HG03520 (cell line): ENCODE data around the gene GPC6.

ENCODE experiments used
- ATAC-seq: cut with Tn5 transposase; IDR thresholded peaks from one replicate; pipeline ENCODE4 v1.9.1; 2021; ENCODE audit warnings: mild to moderate bottlenecking, moderate library complexity; ENCODE audit not compliant: unreplicated experiment

GPC6 gene

DNA sequence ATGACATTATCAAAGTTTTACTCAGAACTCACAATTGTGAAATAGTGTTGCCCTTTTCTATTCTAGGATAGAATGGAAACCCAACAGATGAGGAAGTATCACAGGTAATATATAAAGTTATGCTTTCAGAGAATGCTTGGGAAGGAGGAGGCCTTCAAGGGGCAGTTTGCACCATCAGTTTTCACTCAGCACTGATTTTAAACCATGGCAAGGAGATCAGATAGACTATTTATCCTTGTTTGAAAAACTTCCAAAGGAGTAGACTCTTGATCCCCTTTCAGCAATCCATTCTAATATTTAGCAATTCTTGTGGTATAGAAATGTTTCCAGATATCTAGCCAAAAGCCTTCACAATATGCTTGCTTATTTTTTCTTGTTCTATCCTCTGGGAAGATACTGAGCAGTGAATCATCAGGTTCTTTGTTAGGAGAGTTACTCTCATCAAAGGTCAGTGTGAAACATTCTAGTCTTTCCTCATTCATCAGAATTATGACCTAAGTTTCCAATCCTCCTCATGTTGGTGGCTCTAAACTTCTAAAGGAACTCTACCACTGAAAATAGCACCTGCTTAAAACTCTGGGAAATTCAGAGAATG lies 3.8 kb downstream of the GPC6 start:
- no peak for ATAC-seq

- no peak for ATAC-seq
These were observed 5.3 kb downstream of the GPC6 start for GRCh38 chr13:93231867-93232266.

- no peak for ATAC-seq
These were observed 7.4 kb downstream of the GPC6 start for GRCh38 chr13:93233997-93234416.

DNA sequence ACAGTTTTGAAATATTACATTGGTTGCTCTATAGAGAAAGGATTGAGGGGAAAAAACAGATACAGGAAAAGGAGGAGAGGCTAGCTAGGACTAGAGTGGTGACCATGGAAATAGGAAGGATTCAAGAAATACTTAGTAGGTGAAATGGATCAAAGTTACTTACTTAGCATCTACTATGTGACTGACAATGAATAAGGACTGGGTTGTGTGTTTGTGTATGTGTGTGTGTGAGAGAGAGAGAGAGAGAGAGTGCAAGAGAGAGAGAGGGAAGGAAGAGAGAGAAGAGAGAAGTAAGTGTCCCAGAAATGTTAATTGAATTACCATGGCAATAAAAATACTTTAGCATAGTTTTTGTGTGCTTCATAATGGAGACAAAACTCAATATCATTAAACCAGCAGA lies 7.9 kb downstream of the GPC6 start:
- ATAC-seq, result no peak

- no peak for ATAC-seq
These were observed 8.8 kb downstream of the GPC6 start for GRCh38 chr13:93235258-93236015.

GRCh38 chr13:93238711-93239110 lies 12.1 kb downstream of the GPC6 start:
- ATAC-seq, result no peak

GRCh38 chr13:93243375-93244063 lies 16.9 kb downstream of the GPC6 start:
- no peak for ATAC-seq

DNA sequence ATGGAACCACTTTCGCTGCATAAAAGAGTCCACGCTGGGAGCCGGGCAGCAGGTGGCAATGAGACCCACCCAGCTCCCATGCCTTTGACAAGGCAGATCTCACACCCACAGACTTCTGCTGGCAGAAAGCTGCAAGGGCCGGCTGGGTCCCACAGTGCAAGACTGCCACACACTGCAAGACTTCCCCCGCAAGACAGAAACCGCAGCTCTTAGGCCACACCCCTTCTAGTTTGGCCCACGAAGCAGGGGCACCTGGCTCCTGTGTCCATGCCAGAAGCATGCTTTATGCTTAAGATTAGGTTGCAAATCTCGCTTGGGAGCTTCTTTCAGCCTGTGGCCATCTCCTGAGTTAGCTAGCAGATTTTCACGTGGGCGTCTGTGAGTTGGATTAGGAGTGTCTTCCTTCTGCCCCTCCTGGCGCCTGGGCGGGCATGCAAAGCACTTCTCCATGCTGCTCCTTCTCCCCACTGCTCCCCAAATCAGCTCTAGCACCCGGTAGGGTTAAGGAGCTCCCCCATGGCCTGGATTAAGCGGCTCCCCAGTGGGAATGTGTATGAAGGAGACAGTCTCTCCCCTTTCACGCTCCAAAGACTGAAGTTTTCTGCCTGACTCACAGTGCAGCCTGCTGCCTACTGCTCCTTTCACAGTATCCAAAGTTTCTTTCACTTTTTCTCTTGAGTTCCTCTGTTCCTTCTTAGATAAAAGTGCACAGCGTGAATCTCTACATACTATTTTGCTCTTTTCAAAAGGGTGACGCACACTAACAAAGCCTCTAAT lies 17.7 kb downstream of the GPC6 start:
- no peak for ATAC-seq

- no peak for ATAC-seq
These were observed 18.3 kb downstream of the GPC6 start for GRCh38 chr13:93244918-93245280.

GRCh38 chr13:93246069-93246468 lies 19.5 kb downstream of the GPC6 start:
- no peak for ATAC-seq

GRCh38 chr13:93248627-93249047 lies 22.0 kb downstream of the GPC6 start:
- no peak for ATAC-seq

DNA sequence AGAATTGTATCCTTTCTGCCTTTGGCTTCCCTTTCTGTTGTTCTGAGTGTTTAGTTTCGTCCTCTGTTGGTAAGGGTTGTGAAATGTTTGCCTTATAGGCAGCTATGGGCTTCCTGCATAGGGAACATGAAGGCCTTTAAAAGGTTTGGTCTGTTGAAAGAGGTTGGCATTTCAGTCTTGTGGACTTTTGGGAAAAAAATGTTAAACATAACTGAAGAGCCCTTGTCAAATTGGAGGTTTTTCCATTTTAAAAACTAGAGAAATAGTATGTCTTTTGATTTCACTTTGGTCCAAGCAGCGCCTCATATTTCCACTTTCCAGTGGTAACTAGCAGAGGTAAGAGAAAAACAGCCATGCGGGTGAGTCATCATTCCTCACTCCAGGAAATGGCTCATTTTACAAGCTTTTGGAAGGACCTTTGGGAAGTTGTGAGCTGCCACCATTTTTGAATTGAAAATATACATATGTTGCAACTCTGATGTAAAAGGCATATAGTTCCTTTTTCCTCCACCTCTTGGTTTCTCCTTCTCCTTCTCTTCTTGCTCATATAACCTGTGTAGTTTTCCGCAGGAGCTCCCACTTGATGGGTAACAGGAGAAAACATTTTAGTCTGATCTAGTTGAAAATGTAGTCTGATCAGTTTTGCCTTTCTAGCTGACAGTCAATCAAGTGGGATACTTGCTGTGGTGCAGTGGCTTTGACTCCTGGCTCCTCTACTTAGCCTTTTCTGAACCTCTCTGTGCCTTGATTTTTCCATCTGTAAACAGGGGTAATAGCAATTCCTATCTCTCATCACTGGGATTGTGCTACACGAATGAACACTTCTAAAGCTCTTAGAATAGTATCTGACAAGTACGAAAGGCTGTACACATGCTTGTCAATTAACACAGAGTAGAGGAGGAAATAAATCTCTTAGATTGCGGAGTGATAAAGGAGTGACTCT lies 23.0 kb downstream of the GPC6 start:
- ATAC-seq, result no peak

DNA sequence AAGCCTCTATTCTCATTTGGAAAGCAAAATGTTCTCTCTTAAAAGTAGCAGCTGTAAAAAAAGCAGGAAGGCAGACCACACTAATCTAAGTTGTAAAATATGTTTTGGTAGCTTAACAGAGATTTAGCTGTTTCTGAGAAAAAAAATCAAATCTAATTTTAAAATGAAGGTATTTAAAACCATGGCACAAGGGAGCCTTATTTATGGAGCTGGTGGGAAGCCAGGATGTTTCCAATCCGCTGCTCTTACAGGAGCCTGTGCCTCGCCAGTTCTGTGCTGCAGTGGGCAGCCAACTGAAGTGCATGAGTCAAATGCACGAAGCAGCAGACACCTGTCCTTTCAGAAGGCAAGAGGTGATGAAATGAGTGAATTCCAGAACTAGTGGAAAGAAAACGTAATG lies 28.2 kb downstream of the GPC6 start:
- ATAC-seq, result no peak

- ATAC-seq, result no peak
These were observed 30.4 kb downstream of the GPC6 start for GRCh38 chr13:93256998-93257397.

- ATAC-seq, result no peak
These were observed 33.0 kb downstream of the GPC6 start for GRCh38 chr13:93259527-93260080.

DNA sequence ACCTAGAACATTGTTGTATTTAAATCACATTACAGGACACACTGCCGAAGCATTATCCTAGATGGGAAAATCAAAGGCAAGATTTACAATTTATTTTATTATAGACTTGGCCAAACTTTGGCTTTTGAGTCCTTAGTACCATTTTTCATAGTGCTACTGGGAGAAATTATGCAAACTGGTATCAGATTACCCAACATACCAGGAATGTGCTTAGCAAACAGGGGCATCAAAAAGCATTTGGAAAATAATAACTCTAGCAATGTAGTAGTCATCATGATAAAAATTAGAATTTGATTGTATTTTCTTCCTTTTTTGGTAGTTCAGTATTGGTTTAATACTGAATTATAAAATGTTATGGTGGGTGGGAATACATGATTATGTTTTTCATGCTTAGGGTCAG lies 34.0 kb downstream of the GPC6 start:
- no peak for ATAC-seq

DNA sequence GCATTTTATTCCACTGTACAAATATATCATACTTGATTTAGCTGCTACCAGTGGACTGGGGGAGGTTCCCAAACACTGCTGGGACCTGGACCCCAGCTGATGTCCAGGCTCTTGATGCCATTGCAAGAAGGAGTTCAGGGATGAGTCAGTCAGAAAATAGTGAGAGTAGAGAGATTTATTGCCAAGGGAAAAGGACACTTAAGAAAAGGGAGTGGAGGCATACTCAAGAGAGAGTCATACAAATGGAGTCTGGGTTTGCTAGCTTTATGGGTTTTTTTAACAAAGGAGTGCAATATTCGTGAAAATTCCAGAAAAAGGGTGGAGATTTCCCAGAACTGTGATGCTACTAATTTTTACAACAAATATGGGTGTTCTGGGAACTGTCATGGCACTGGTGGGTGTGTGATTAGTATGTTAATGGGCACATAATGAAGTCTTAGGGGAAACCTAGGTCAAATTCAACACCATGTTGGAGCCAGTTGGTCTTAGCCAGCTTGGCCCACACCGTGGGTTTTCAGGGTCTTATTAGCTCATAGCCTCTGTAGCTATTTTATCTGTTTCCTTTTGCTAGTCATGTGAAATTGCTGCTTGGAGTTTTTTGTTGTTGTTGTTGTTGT lies 36.2 kb downstream of the GPC6 start:
- ATAC-seq, result no peak

DNA sequence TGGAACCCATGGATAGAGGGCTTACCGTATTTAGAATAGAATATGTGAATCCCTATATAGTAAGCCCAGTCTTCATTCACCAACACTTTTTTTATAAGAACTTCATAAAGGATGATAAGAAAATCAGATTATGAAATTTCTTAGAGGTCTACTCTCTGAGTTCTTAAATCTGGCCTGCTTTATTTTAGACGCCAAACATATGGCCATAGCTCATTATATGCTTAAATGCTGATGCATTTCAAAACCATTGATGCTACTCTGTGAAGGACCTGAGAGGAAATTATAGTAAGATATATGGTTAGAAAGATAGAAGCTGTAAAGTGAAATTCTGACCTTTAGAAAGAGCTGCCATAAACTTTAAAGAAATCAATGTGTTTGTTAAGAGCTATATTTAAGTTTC lies 38.3 kb downstream of the GPC6 start:
- ATAC-seq, result no peak

- no peak for ATAC-seq
These were observed 39.2 kb downstream of the GPC6 start for GRCh38 chr13:93265800-93266199.

DNA sequence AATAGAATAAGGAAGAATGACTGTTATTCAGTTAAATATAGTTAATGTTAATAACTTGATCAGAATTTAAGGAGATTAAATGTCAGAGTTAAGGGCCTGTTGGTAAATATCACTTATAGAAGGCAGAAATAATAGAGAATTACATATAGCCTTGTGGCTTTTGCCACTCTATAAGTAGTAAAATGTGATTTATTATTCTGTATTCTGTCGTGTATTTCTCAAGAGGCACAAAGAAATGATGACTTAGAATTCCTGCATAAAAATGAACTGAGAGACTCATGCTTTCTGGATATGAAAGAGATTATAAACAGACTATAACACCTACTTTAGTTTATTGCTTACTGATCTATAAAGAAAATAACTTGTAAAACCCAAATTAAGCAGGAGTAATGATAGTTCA lies 40.1 kb downstream of the GPC6 start:
- no peak for ATAC-seq
